Panc1 (cell line): ENCODE data around the gene ASPSCR1.

ENCODE experiments used
- POLR2AphosphoS5 ChIP-seq: IDR thresholded peaks from 2 replicates; pipeline ENCODE4 v1.6.1; 2012; ENCODE audit warnings: mild to moderate bottlenecking, low read depth, low read length, moderate library complexity
- TF ChIP-seq, protein P1 (sequence below): fragments of 450-650 bp; IDR thresholded peaks from 2 replicates; pipeline ENCODE4 v1.5.1; 2017; ENCODE audit warnings: mild to moderate bottlenecking

DNA sequence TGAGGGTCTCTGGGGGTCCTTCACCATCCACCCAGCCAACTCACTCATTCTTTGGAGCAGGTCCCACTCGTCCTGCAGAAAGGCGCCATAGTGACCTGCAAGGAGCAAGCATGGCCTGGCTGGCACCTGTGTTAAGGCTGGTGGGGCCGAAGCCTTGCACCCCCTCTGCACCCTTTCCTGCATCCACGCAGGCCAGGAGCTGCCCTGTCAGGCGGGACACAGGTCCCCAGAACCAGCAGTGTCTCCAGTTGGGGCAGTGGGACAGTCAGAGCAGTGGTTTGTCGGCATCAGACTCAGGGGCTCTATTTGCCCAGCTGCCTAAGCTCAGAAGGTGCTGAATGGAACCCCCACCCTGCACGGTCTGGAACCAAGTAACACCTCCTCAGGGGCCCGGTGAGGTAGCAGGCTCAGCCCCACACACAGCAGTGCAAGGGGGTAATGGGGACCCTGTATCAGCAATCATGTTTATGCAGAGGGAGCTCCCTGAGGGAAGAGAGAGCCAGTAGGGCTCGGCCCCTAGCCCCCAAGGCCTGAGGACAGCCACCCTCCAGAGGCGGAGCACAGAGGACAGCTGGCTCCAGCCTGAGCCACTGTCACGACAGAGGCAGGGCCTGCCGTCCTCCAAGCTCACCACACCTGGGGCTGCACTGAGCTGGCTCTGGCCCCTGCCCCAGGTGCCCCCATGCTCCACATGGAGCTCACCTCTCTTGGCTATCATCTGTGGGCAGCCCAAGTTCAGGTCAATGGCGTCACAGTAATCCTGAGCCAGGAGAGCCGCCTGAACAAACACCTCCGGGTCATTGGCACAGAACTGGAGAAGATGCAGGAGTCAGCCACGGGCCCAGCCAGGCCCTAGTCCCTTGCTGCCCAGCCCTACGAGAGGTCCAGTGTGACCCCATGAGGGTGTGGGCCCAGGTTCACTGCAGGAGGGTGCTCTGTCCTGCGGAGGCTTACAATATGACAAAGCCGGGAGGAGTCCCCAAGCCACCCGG, 86.3 kb downstream of the ASPSCR1 start:
- TF ChIP-seq, protein P1, sequence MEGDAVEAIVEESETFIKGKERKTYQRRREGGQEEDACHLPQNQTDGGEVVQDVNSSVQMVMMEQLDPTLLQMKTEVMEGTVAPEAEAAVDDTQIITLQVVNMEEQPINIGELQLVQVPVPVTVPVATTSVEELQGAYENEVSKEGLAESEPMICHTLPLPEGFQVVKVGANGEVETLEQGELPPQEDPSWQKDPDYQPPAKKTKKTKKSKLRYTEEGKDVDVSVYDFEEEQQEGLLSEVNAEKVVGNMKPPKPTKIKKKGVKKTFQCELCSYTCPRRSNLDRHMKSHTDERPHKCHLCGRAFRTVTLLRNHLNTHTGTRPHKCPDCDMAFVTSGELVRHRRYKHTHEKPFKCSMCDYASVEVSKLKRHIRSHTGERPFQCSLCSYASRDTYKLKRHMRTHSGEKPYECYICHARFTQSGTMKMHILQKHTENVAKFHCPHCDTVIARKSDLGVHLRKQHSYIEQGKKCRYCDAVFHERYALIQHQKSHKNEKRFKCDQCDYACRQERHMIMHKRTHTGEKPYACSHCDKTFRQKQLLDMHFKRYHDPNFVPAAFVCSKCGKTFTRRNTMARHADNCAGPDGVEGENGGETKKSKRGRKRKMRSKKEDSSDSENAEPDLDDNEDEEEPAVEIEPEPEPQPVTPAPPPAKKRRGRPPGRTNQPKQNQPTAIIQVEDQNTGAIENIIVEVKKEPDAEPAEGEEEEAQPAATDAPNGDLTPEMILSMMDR, result no peak
- no peak for TF ChIP-seq POLR2AphosphoS5
